GM23338 (cell line): ENCODE results near the gene PDP2. TPM values are rescaled to one million over a fixed set of nuclear protein-coding genes. Genes with fewer than 3 reads are reported as not detected.

ENCODE experiments used
- ATAC-seq: fragments of 200-7000 bp; cut with Tn5 transposase; 3 replicates; pipeline ENCODE4 v1.9.1; 2020
- DNase-seq: peaks from one replicate; pipeline ENCODE4 v3.0.0-alpha.2; 2015; ENCODE audit warnings: low spot score
- H2AFZ ChIP-seq: fragments of 200-600 bp; sonication (generic); 2 replicates; pipeline ENCODE4 v1.8.0; 2016; ENCODE audit warnings: antibody characterized with exemption, mild to moderate bottlenecking, moderate library complexity
- H3F3A ChIP-seq: fragments of 200-600 bp; sonication (generic); replicated peaks from 2 replicates; pipeline ENCODE4 v1.8.0; 2017; ENCODE audit warnings: antibody characterized with exemption, mixed run types, low read depth
- H3K27ac ChIP-seq: fragments of 200-600 bp; sonication (generic); 2 replicates; pipeline ENCODE4 v1.6.1; 2016; ENCODE audit warnings: low read depth
- H3K27me3 ChIP-seq: fragments of 200-600 bp; sonication (generic); 2 replicates; pipeline ENCODE4 v1.8.0; 2016; ENCODE audit warnings: mild to moderate bottlenecking, mixed run types, moderate library complexity; ENCODE audit not compliant: insufficient read depth
- H3K36me3 ChIP-seq: fragments of 200-600 bp; sonication (generic); 2 replicates; pipeline ENCODE4 v1.8.0; 2016; ENCODE audit warnings: mild to moderate bottlenecking; ENCODE audit not compliant: insufficient read depth
- H3K4me1 ChIP-seq: fragments of 200-600 bp; sonication (generic); 2 replicates; pipeline ENCODE4 v1.8.0; 2016; ENCODE audit warnings: mild to moderate bottlenecking, moderate library complexity; ENCODE audit not compliant: insufficient read depth
- H3K4me2 ChIP-seq: fragments of 200-600 bp; sonication (generic); 2 replicates; pipeline ENCODE4 v1.7.1; 2017; ENCODE audit warnings: mixed run types
- H3K4me3 ChIP-seq: fragments of 200-600 bp; sonication (generic); 2 replicates; pipeline ENCODE4 v1.6.1; 2016; ENCODE audit warnings: mixed run types
- H3K79me2 ChIP-seq: fragments of 200-600 bp; sonication (generic); replicated peaks from 2 replicates; pipeline ENCODE4 v1.8.0; 2017; ENCODE audit warnings: mild to moderate bottlenecking; ENCODE audit not compliant: insufficient read depth
- H3K9me2 ChIP-seq: fragments of 200-600 bp; sonication (generic); 2 replicates; pipeline ENCODE4 v1.8.0; 2017; ENCODE audit not compliant: insufficient read depth
- H4K20me1 ChIP-seq: fragments of 200-600 bp; sonication (generic); replicated peaks from 2 replicates; pipeline ENCODE4 v1.8.0; 2017; ENCODE audit warnings: mild to moderate bottlenecking; ENCODE audit not compliant: insufficient read depth
- H3K27ac Mint-ChIP-seq: 2 replicates; pipeline ENCODE4 v1.8.0; 2020; ENCODE audit warnings: inconsistent platforms, mild to moderate bottlenecking, moderate library complexity, mixed read lengths
- H3K27me3 Mint-ChIP-seq: 3 replicates; pipeline ENCODE4 v1.8.0; 2022; ENCODE audit warnings: low read depth, mild to moderate bottlenecking, moderate library complexity, mixed read lengths, inconsistent platforms; ENCODE audit not compliant: insufficient read depth, poor library complexity
- H3K36me3 Mint-ChIP-seq: 3 replicates; pipeline ENCODE4 v1.8.0; 2021; ENCODE audit warnings: low read depth, mild to moderate bottlenecking, inconsistent platforms, moderate library complexity, mixed read lengths
- H3K4me1 Mint-ChIP-seq: 3 replicates; pipeline ENCODE4 v1.8.0; 2020; ENCODE audit warnings: mild to moderate bottlenecking, inconsistent platforms, mixed read lengths
- H3K4me3 Mint-ChIP-seq: 3 replicates; pipeline ENCODE4 v1.8.0; 2021; ENCODE audit warnings: moderate library complexity, mild to moderate bottlenecking, inconsistent platforms, mixed read lengths
- H3K9me3 Mint-ChIP-seq: 3 replicates; pipeline ENCODE4 v1.8.0; 2020; ENCODE audit warnings: moderate library complexity, mild to moderate bottlenecking, inconsistent platforms, mixed read lengths
- CREB1 ChIP-seq: fragments of 250-450 bp; sonication (Bioruptor Pico); IDR thresholded peaks from 2 replicates; pipeline ENCODE4 v1.5.0; 2020; ENCODE audit warnings: low read depth, mild to moderate bottlenecking, moderate library complexity
- ETS1 ChIP-seq: IDR thresholded peaks from 2 replicates; pipeline ENCODE4 v1.6.1; 2016; ENCODE audit warnings: antibody characterized with exemption
- EZH2 ChIP-seq: fragments of 200-600 bp; sonication (generic); IDR thresholded peaks from one replicate; pipeline ENCODE4 v1.8.0; 2017; ENCODE audit warnings: antibody characterized with exemption, mild to moderate bottlenecking, low read depth; ENCODE audit not compliant: unreplicated experiment
- EZH2phosphoT487 ChIP-seq: fragments of 200-600 bp; sonication (generic); IDR thresholded peaks from one replicate; pipeline ENCODE4 v1.8.1; 2018; ENCODE audit warnings: antibody characterized with exemption; ENCODE audit not compliant: unreplicated experiment
- JUNB ChIP-seq: IDR thresholded peaks from one replicate; pipeline ENCODE4 v1.6.1; 2016; ENCODE audit warnings: antibody characterized with exemption; ENCODE audit not compliant: unreplicated experiment
- NANOG ChIP-seq: IDR thresholded peaks from 2 replicates; pipeline ENCODE4 v1.6.1; 2016; ENCODE audit warnings: antibody characterized with exemption, borderline replicate concordance
- POLR2AphosphoS5 ChIP-seq: IDR thresholded peaks from 2 replicates; pipeline ENCODE4 v1.6.1; 2016; ENCODE audit warnings: antibody characterized with exemption, low read depth
- REST ChIP-seq: IDR thresholded peaks from one replicate; pipeline ENCODE4 v1.6.1; 2018; ENCODE audit warnings: antibody characterized with exemption; ENCODE audit not compliant: unreplicated experiment
- STAT1 ChIP-seq: IDR thresholded peaks from one replicate; pipeline ENCODE4 v1.6.1; 2016; ENCODE audit warnings: antibody characterized with exemption; ENCODE audit not compliant: unreplicated experiment
- ZNF114 ChIP-seq: fragments of 250-450 bp; sonication (Bioruptor Pico); IDR thresholded peaks from 2 replicates; pipeline ENCODE4 v1.5.0; 2020; ENCODE audit warnings: mild to moderate bottlenecking, moderate library complexity
- ZNF331 ChIP-seq: fragments of 250-450 bp; sonication (Bioruptor Pico); IDR thresholded peaks from 2 replicates; pipeline ENCODE4 v1.5.0; 2020; ENCODE audit warnings: low read depth, mild to moderate bottlenecking, moderate library complexity
- polyA plus RNA-seq: library from polyadenylated mRNA; unstranded; fragments of >200 nt; fragmentation: Nextera tagmentation; extraction: Ambion mirVana; gene quantifications from 2 replicates; pipeline ENCODE4 v1.2.1, GENCODE V29; 2016
- total RNA-seq: library from RNA; depleted of rRNA; stranded (reverse); fragments of >200 nt; shearing (Covaris generic); gene quantifications from 2 replicates; pipeline ENCODE4 v1.2.3, GENCODE V29; 2014
- TF ChIP-seq, protein P1 (sequence below), 2 experiments: fragments of 200-600 bp in 1 of 2; sonication (generic) in 1 of 2; conservative IDR thresholded peaks; 2 replicates each; pipeline versions ENCODE4 v1.5.1 to v1.6.1; 2016 to 2017; ENCODE audit warnings: antibody characterized with exemption in 2 of 2, low read depth in 2 of 2, mild to moderate bottlenecking in 2 of 2, moderate library complexity in 1 of 2
- TF ChIP-seq, protein P2 (sequence below): fragments of 250-450 bp; sonication (Bioruptor Pico); IDR thresholded peaks from 2 replicates; pipeline ENCODE4 v1.5.0; 2020; ENCODE audit warnings: mild to moderate bottlenecking, moderate library complexity

Gene PDP2
- total and polyA plus RNA-seq, 2 experiments from 2014 or later = 9.0 to 23.2 TPM

GRCh38 chr16:66923247-66923731 lies 43.0 kb downstream of the PDP2 start:
- DNase-seq = no peak
- no peak overlapping the region for H3K27ac ChIP-seq
- no peak overlapping the region for H2AFZ ChIP-seq
- no peaks in the 10 kb centered on the region for H4K20me1 ChIP-seq
- H3K4me1 ChIP-seq = no peaks in the 10 kb centered on the region
- no peaks in the 10 kb centered on the region for H3K36me3 ChIP-seq
- ATAC-seq = no peak
- no peaks in the 10 kb centered on the region for H3K9me2 ChIP-seq
- Mint-ChIP-seq H3K27ac (no peak overlapping the region), H3K36me3 (no peaks in the 10 kb centered on the region), H3K4me1 (peaks cover 8% of the 10 kb centered on the region), H3K9me3 (no peaks in the 10 kb centered on the region; the same call in 2 of the 3 replicates), H3K27me3 (peaks cover 45% of the 10 kb centered on the region), H3K4me3 (no peak overlapping the region)
- peaks cover 48% of the 10 kb centered on the region for H3K27me3 ChIP-seq
- H3K4me3 ChIP-seq = no peak overlapping the region
- TF ChIP-seq REST = no peak
- no peak for TF ChIP-seq CREB1 (CRISPR knock-in tag)
- TF ChIP-seq, protein P1, sequence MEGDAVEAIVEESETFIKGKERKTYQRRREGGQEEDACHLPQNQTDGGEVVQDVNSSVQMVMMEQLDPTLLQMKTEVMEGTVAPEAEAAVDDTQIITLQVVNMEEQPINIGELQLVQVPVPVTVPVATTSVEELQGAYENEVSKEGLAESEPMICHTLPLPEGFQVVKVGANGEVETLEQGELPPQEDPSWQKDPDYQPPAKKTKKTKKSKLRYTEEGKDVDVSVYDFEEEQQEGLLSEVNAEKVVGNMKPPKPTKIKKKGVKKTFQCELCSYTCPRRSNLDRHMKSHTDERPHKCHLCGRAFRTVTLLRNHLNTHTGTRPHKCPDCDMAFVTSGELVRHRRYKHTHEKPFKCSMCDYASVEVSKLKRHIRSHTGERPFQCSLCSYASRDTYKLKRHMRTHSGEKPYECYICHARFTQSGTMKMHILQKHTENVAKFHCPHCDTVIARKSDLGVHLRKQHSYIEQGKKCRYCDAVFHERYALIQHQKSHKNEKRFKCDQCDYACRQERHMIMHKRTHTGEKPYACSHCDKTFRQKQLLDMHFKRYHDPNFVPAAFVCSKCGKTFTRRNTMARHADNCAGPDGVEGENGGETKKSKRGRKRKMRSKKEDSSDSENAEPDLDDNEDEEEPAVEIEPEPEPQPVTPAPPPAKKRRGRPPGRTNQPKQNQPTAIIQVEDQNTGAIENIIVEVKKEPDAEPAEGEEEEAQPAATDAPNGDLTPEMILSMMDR (conservative IDR thresholded peaks at IDR 0.05; ENCODE audit: low read depth in 2 of 2) = no peak
- no peak for TF ChIP-seq STAT1
- TF ChIP-seq, protein P2, sequence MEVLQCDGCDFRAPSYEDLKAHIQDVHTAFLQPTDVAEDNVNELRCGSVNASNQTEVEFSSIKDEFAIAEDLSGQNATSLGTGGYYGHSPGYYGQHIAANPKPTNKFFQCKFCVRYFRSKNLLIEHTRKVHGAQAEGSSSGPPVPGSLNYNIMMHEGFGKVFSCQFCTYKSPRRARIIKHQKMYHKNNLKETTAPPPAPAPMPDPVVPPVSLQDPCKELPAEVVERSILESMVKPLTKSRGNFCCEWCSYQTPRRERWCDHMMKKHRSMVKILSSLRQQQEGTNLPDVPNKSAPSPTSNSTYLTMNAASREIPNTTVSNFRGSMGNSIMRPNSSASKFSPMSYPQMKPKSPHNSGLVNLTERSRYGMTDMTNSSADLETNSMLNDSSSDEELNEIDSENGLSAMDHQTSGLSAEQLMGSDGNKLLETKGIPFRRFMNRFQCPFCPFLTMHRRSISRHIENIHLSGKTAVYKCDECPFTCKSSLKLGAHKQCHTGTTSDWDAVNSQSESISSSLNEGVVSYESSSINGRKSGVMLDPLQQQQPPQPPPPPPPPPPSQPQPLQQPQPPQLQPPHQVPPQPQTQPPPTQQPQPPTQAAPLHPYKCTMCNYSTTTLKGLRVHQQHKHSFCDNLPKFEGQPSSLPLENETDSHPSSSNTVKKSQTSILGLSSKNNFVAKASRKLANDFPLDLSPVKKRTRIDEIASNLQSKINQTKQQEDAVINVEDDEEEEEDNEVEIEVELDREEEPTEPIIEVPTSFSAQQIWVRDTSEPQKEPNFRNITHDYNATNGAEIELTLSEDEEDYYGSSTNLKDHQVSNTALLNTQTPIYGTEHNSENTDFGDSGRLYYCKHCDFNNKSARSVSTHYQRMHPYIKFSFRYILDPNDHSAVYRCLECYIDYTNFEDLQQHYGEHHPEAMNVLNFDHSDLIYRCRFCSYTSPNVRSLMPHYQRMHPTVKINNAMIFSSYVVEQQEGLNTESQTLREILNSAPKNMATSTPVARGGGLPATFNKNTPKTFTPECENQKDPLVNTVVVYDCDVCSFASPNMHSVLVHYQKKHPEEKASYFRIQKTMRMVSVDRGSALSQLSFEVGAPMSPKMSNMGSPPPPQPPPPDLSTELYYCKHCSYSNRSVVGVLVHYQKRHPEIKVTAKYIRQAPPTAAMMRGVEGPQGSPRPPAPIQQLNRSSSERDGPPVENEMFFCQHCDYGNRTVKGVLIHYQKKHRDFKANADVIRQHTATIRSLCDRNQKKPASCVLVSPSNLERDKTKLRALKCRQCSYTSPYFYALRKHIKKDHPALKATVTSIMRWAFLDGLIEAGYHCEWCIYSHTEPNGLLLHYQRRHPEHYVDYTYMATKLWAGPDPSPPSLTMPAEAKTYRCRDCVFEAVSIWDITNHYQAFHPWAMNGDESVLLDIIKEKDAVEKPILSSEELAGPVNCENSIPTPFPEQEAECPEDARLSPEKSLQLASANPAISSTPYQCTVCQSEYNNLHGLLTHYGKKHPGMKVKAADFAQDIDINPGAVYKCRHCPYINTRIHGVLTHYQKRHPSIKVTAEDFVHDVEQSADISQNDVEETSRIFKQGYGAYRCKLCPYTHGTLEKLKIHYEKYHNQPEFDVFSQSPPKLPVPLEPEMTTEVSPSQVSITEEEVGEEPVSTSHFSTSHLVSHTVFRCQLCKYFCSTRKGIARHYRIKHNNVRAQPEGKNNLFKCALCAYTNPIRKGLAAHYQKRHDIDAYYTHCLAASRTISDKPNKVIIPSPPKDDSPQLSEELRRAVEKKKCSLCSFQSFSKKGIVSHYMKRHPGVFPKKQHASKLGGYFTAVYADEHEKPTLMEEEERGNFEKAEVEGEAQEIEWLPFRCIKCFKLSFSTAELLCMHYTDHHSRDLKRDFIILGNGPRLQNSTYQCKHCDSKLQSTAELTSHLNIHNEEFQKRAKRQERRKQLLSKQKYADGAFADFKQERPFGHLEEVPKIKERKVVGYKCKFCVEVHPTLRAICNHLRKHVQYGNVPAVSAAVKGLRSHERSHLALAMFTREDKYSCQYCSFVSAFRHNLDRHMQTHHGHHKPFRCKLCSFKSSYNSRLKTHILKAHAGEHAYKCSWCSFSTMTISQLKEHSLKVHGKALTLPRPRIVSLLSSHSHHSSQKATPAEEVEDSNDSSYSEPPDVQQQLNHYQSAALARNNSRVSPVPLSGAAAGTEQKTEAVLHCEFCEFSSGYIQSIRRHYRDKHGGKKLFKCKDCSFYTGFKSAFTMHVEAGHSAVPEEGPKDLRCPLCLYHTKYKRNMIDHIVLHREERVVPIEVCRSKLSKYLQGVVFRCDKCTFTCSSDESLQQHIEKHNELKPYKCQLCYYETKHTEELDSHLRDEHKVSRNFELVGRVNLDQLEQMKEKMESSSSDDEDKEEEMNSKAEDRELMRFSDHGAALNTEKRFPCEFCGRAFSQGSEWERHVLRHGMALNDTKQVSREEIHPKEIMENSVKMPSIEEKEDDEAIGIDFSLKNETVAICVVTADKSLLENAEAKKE (CRISPR knock-in tag) = no peak
- TF ChIP-seq POLR2AphosphoS5 = no peak
- TF ChIP-seq ZNF331 (CRISPR knock-in tag) = no peak
- no peak for TF ChIP-seq ZNF114
- TF ChIP-seq NANOG = no peak
- no peak for TF ChIP-seq EZH2phosphoT487
- TF ChIP-seq JUNB = no peak
- TF ChIP-seq ETS1 = no peak
- TF ChIP-seq EZH2 = no peak
- no peaks in the 10 kb centered on the region for H3F3A ChIP-seq
- no peak overlapping the region for H3K4me2 ChIP-seq
- H3K79me2 ChIP-seq = no peaks in the 10 kb centered on the region
